HepG2 (cell line): ENCODE data around the gene PHOSPHO2. TPM values are rescaled to one million over a fixed set of nuclear protein-coding genes. Genes with fewer than 3 reads are reported as not detected.

Source experiments
- CEBPB ChIP-seq: IDR thresholded peaks from 2 replicates; pipeline ENCODE4 v1.6.1; 2011; ENCODE audit warnings: low read depth, low read length, improper control_type of control experiment, borderline replicate concordance
- FOSL2 ChIP-seq: sonication (generic); formaldehyde crosslinking; IDR thresholded peaks from 2 replicates; pipeline ENCODE4 v1.4.0; 2020; ENCODE audit warnings: missing genetic modification reagents
- FOXP1 ChIP-seq, 2 experiments: fragments of 450-650 bp in 1 of 2; IDR thresholded peaks; 2 replicates each; pipeline ENCODE4 v1.6.1; 2017 to 2018; ENCODE audit warnings: antibody characterized with exemption in 1 of 2
- GATAD2A ChIP-seq: IDR thresholded peaks from 2 replicates; pipeline ENCODE4 v1.6.1; 2016
- MAZ ChIP-seq, 2 experiments: sonication (generic) in 1 of 2; formaldehyde crosslinking in 1 of 2; IDR thresholded peaks; 2 replicates each; pipeline versions ENCODE4 v1.5.0 to v1.6.1; 2012 to 2020; ENCODE audit warnings: low read depth in 2 of 2, mild to moderate bottlenecking in 2 of 2, borderline replicate concordance in 1 of 2, improper control_type of control experiment in 1 of 2, low read length in 1 of 2, missing genetic modification reagents in 1 of 2, moderate library complexity in 1 of 2
- MED1 ChIP-seq: sonication (generic); formaldehyde crosslinking; IDR thresholded peaks from 2 replicates; pipeline ENCODE4 v1.4.0; 2020; ENCODE audit warnings: missing genetic modification reagents
- MIER3 ChIP-seq: IDR thresholded peaks from 2 replicates; pipeline ENCODE4 v1.6.1; 2016; ENCODE audit warnings: missing compliant biosample characterization, borderline replicate concordance
- REXO4 ChIP-seq: sonication (generic); formaldehyde crosslinking; IDR thresholded peaks from 2 replicates; pipeline ENCODE4 v1.8.0; 2022; ENCODE audit warnings: missing genetic modification reagents, mild to moderate bottlenecking, borderline replicate concordance
- SAP130 ChIP-seq: IDR thresholded peaks from 2 replicates; pipeline ENCODE4 v1.6.1; 2016; ENCODE audit warnings: low read depth
- SOX13 ChIP-seq, 3 experiments: fragments of 450-650 bp in 1 of 3; sonication (generic) in 1 of 3; formaldehyde crosslinking in 1 of 3; IDR thresholded peaks in 2 of 3; conservative IDR thresholded peaks in 1 of 3; 2 replicates each; pipeline versions ENCODE4 v1.5.0 to v1.6.1; 2016 to 2020; ENCODE audit warnings: antibody characterized with exemption in 1 of 3, mild to moderate bottlenecking in 1 of 3, missing compliant biosample characterization in 1 of 3, missing genetic modification reagents in 1 of 3, moderate library complexity in 1 of 3
- TCF7L2 ChIP-seq: IDR thresholded peaks from 2 replicates; pipeline ENCODE4 v1.6.1; 2011; ENCODE audit warnings: mild to moderate bottlenecking, low read depth, low read length, moderate library complexity
- THAP11 ChIP-seq: IDR thresholded peaks from 2 replicates; pipeline ENCODE4 v1.6.1; 2016; ENCODE audit warnings: missing biosample characterization, missing genetic modification reagents
- ZEB1 ChIP-seq: IDR thresholded peaks from 2 replicates; pipeline ENCODE4 v1.6.1; 2012; ENCODE audit warnings: mild to moderate bottlenecking, low read depth, inconsistent platforms; ENCODE audit not compliant: insufficient replicate concordance
- ZNF33A ChIP-seq: sonication (generic); formaldehyde crosslinking; IDR thresholded peaks from 2 replicates; pipeline ENCODE4 v1.5.1; 2020; ENCODE audit warnings: missing genetic modification reagents, mild to moderate bottlenecking, moderate library complexity, borderline replicate concordance
- ZNF431 ChIP-seq: sonication (generic); formaldehyde crosslinking; IDR thresholded peaks from 2 replicates; pipeline ENCODE4 v1.9.0; 2022; ENCODE audit warnings: missing genetic modification reagents, low read depth, mild to moderate bottlenecking, borderline replicate concordance
- ZNF644 ChIP-seq: IDR thresholded peaks from 2 replicates; pipeline ENCODE4 v1.6.1; 2016; ENCODE audit warnings: low read depth
- polyA plus RNA-seq, 8 experiments: library from polyadenylated mRNA; depleted of rRNA in 3 of 8; stranded (reverse) in 7 of 8; unstranded in 1 of 8; fragments of >200 nt; fragmentation: Illumina TruSeq in 4 of 8; extraction: Trizol in 4 of 8; gene quantifications; 2 replicates each; pipeline versions ENCODE4 v1.2.1 to v1.2.3, GENCODE V29; 2011 to 2016; ENCODE audit warnings: low read depth in 4 of 8, missing spikeins in 1 of 8, mixed read lengths in 1 of 8; ENCODE audit not compliant: insufficient read depth in 1 of 8
- total RNA-seq, 5 experiments: library from RNA; depleted of rRNA; stranded (reverse); fragments of >200 nt; fragmentation: Illumina TruSeq; extraction: Trizol; gene quantifications; 2 replicates each; pipeline ENCODE4 v1.2.3, GENCODE V29; 2016; ENCODE audit warnings: low read depth in 1 of 5

The PHOSPHO2 gene
- total and polyA plus RNA-seq, 2 of the 13 experiments (the other 11 are each of a cell fraction or from before 2014, with no cell fraction given), result 6.1 to 11.4 TPM

DNA sequence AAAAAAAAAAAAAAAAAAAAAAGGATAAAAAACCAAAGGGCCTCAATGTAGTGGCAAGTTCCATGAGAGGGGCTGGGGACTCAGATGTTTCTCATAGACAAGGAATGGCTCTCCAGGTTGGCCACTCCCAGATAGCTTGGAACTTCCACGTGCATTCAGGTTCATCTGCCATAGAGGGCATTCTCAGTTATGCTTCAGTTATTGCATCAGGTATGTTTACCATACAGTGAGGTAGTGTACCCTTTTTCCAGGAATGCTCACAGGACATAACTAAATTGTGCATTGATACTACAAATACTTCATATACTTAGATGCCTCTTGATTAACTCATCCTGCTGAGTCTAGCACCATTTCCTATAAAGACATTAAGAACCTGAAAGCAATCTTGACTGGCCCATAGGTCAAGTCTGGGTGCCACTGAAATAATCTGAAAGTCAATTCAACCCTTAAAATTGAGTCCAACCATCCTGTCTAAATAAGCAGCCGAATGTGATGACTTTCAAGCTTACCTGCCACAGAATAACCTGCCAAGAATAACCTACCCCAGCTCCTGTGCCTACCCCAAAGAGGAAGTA, 24.7 kb downstream of the PHOSPHO2 start (continued):
- TF ChIP-seq TCF7L2, result no peak
- 0 out of 2 replicates have a peak, but pooled peaks have one; percentile 14 for TF ChIP-seq MED1 (CRISPR knock-in tag)
- 0 out of 2 replicates have a peak, but pooled peaks have one; percentile 27 for TF ChIP-seq FOSL2
- TF ChIP-seq CEBPB, result peak; percentile 69; the same call in 1 of the 2 replicates
- TF ChIP-seq ZNF431 (CRISPR knock-in tag), result no peak
- TF ChIP-seq ZEB1, result no peak
- no peak for TF ChIP-seq SAP130
- peak; percentile 20; the same call in 1 of the 2 replicates for TF ChIP-seq THAP11 (CRISPR knock-in tag)
- peak; percentile 79 for TF ChIP-seq GATAD2A (CRISPR knock-in tag)
- TF ChIP-seq REXO4 (CRISPR knock-in tag), result no peak
- 0 out of 2 replicates have a peak, but pooled peaks have one; percentile 26 for TF ChIP-seq MIER3 (CRISPR knock-in tag)
- no peak for TF ChIP-seq MAZ (IDR thresholded peaks at IDR 0.05; ENCODE audit: borderline replicate concordance, low read depth, low read length)
- TF ChIP-seq MAZ (CRISPR knock-in tag; IDR thresholded peaks at IDR 0.05; ENCODE audit: low read depth), result 0 out of 2 replicates have a peak, but pooled peaks have one; percentile 19
- TF ChIP-seq SOX13 (IDR thresholded peaks at IDR 0.05), result no peak
- TF ChIP-seq SOX13 (CRISPR knock-in tag; conservative IDR thresholded peaks at IDR 0.05 in 1 of 2, IDR thresholded peaks at IDR 0.05 in 1 of 2), result peak in 1 of 2 experiments; percentile 36; a peak in 1 of 4 replicates
- no peak for TF ChIP-seq ZNF33A (CRISPR knock-in tag)
- no peak for TF ChIP-seq FOXP1 (IDR thresholded peaks at IDR 0.05)
- peak; percentile 37; the same call in 1 of the 2 replicates for TF ChIP-seq FOXP1 (CRISPR knock-in tag; IDR thresholded peaks at IDR 0.05)
- TF ChIP-seq ZNF644 (CRISPR knock-in tag), result peak; percentile 75
- TF ChIP-seq, all 625 proteins: peak for 22
